Measurements from ENCODE around the gene SORD. TPM values are rescaled to one million over a fixed set of nuclear protein-coding genes. Genes with fewer than 3 reads are reported as not detected.

SORD gene
- total RNA-seq, 1 donor from 2014 or later, result 300 TPM

- no peak for DNase-seq (ENCODE audit: low spot score, unreplicated experiment)
- no peaks in the 10 kb centered on the region for H3K9me3 Mint-ChIP-seq (ENCODE audit: low read depth)
- TF ChIP-seq CTCF (IDR thresholded peaks at IDR 0.05; ENCODE audit: unreplicated experiment), result no peak
These were observed 94.5 kb downstream of the SORD start for GRCh38 chr15:45117308-45118130.

DNA sequence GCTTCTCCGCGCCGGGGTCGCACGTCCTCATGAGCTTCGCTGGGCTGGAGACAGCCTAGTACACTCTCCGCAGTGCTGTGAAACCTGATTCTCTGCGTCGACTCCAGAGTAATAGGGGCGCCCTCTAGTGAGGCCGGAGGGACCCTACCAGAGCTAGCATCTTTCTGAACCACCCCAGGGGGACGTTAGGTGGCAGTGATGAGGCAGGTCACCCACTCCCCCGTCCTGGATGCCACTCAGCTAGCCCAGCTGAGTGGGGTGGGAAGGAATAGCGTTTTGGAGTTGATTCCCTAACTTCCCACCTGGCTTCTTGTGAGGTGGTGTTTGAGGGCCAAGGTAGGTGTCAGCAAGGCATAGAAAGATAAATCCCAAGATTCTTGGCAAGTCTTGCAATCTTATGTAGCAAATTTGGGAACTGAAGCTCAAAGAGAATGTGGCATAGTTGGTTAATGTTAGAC lies 95.2 kb downstream of the SORD start:
- Mint-ChIP-seq H3K27me3 (peaks cover 67% of the 10 kb centered on the region), H3K9me3 (ENCODE audit: low read depth) (no peaks in the 10 kb centered on the region), H3K36me3 (ENCODE audit: insufficient read depth) (no peaks in the 10 kb centered on the region), H3K4me3 (ENCODE audit: low read depth) (no peak overlapping the region), H3K4me1 (ENCODE audit: low read depth) (peaks cover 9% of the 10 kb centered on the region), H3K27ac (peak overlapping the region; percentile 56)
- peak; percentile 99 for TF ChIP-seq CTCF (IDR thresholded peaks at IDR 0.05; ENCODE audit: unreplicated experiment)
- peak; percentile 84 for DNase-seq (ENCODE audit: low spot score, unreplicated experiment)

More at GRCh38 chr15:45117308-45118130, 94.5 kb downstream of the SORD start:
- Mint-ChIP-seq H3K4me3 (ENCODE audit: low read depth) (no peak overlapping the region), H3K27me3 (peaks cover 68% of the 10 kb centered on the region), H3K4me1 (ENCODE audit: low read depth) (peaks cover 12% of the 10 kb centered on the region), H3K27ac (peak overlapping the region; percentile 56), H3K36me3 (ENCODE audit: insufficient read depth) (no peaks in the 10 kb centered on the region)

DNA sequence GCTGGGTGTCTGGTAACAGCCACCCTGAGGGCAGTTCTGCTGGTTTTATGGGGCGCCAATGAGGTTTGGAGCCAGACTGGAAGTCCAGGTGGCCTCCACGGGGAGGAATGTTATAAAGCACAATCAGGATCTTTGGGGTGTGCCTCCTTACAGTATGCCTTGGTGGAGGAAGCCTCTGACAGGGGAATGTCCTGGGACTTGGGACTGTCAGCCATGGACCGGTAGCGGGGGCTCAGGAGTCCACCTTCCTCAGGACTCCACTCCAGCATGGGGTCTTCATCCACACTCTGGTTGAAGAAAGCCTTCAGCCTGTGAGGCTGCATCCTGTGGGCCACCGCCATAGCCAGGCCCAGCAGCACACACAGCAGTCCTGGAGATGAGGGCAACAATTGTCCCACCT lies 96.0 kb downstream of the SORD start:
- H3K4me3 Mint-ChIP-seq (ENCODE audit: low read depth), result no peak overlapping the region
- H3K4me1 Mint-ChIP-seq (ENCODE audit: low read depth), result peaks cover 5% of the 10 kb centered on the region
- H3K27me3 Mint-ChIP-seq, result peaks cover 67% of the 10 kb centered on the region
- DNase-seq (ENCODE audit: low spot score, unreplicated experiment), result no peak
- H3K27ac Mint-ChIP-seq, result no peak overlapping the region
- no peaks in the 10 kb centered on the region for H3K36me3 Mint-ChIP-seq (ENCODE audit: insufficient read depth)
- no peak for TF ChIP-seq CTCF (IDR thresholded peaks at IDR 0.05; ENCODE audit: unreplicated experiment)
- H3K9me3 Mint-ChIP-seq (ENCODE audit: low read depth), result no peaks in the 10 kb centered on the region

- Mint-ChIP-seq H3K9me3 (ENCODE audit: low read depth) (no peaks in the 10 kb centered on the region), H3K36me3 (ENCODE audit: insufficient read depth) (no peaks in the 10 kb centered on the region), H3K4me1 (ENCODE audit: low read depth) (peaks cover 1% of the 10 kb centered on the region), H3K27me3 (peaks cover 63% of the 10 kb centered on the region), H3K4me3 (ENCODE audit: low read depth) (no peak overlapping the region), H3K27ac (no peak overlapping the region)
- TF ChIP-seq CTCF (IDR thresholded peaks at IDR 0.05; ENCODE audit: unreplicated experiment), result no peak
- DNase-seq (ENCODE audit: low spot score, unreplicated experiment), result no peak
These were observed 97.3 kb downstream of the SORD start for GRCh38 chr15:45120081-45120972.

- peaks cover 1% of the 10 kb centered on the region for H3K4me1 Mint-ChIP-seq (ENCODE audit: low read depth)
- TF ChIP-seq CTCF (IDR thresholded peaks at IDR 0.05; ENCODE audit: unreplicated experiment), result no peak
- no peak overlapping the region for H3K27ac Mint-ChIP-seq
- no peak overlapping the region for H3K4me3 Mint-ChIP-seq (ENCODE audit: low read depth)
- no peak for DNase-seq (ENCODE audit: low spot score, unreplicated experiment)
- no peaks in the 10 kb centered on the region for H3K36me3 Mint-ChIP-seq (ENCODE audit: insufficient read depth)
- H3K9me3 Mint-ChIP-seq (ENCODE audit: low read depth), result no peaks in the 10 kb centered on the region
- H3K27me3 Mint-ChIP-seq, result peaks cover 63% of the 10 kb centered on the region
These were observed 98.0 kb downstream of the SORD start for GRCh38 chr15:45121020-45121419.
